HepG2 (cell line): Measurements from ENCODE around the gene SCYGR8. TPM values are rescaled to one million over a fixed set of nuclear protein-coding genes. Genes with fewer than 3 reads are reported as not detected.
A peak's percentile ranks its signal among the peaks of the same experiment; 100 is the strongest.

Source experiments
- AHDC1 ChIP-seq: sonication (generic); formaldehyde crosslinking; IDR thresholded peaks from 2 replicates; pipeline ENCODE4 v1.5.1; 2020; ENCODE audit warnings: mild to moderate bottlenecking, missing genetic modification reagents, borderline replicate concordance
- HDAC1 ChIP-seq: sonication (generic); formaldehyde crosslinking; IDR thresholded peaks from 2 replicates; pipeline ENCODE4 v1.5.1; 2020; ENCODE audit warnings: mild to moderate bottlenecking, missing genetic modification reagents
- HDAC2 ChIP-seq: sonication (generic); formaldehyde crosslinking; IDR thresholded peaks from 2 replicates; pipeline ENCODE4 v1.4.0; 2020; ENCODE audit warnings: missing genetic modification reagents
- MEF2D ChIP-seq: sonication (generic); formaldehyde crosslinking; IDR thresholded peaks from 2 replicates; pipeline ENCODE4 v1.5.1; 2020; ENCODE audit warnings: mild to moderate bottlenecking, missing genetic modification reagents
- RCOR2 ChIP-seq: IDR thresholded peaks from 2 replicates; pipeline ENCODE4 v1.6.1; 2016; ENCODE audit warnings: missing biosample characterization, missing genetic modification reagents
- REST ChIP-seq, 2 experiments: IDR thresholded peaks; 2 replicates each; pipeline ENCODE4 v1.6.1; 2011 to 2012; ENCODE audit warnings: low read length in 2 of 2, borderline replicate concordance in 1 of 2, low read depth in 1 of 2, mild to moderate bottlenecking in 1 of 2, moderate library complexity in 1 of 2
- WIZ ChIP-seq: sonication (generic); formaldehyde crosslinking; IDR thresholded peaks from 2 replicates; pipeline ENCODE4 v1.5.1; 2020; ENCODE audit warnings: mild to moderate bottlenecking, missing genetic modification reagents
- ZBTB4 ChIP-seq: sonication (generic); formaldehyde crosslinking; IDR thresholded peaks from 2 replicates; pipeline ENCODE4 v1.4.0; 2020; ENCODE audit warnings: missing genetic modification reagents, mild to moderate bottlenecking, borderline replicate concordance
- ZFAT ChIP-seq: sonication (generic); formaldehyde crosslinking; conservative IDR thresholded peaks from 2 replicates; pipeline ENCODE4 v1.8.1; 2023; ENCODE audit warnings: missing genetic modification reagents, inconsistent platforms
- ZGPAT ChIP-seq: IDR thresholded peaks from 2 replicates; pipeline ENCODE4 v1.6.1; 2016; ENCODE audit warnings: mild to moderate bottlenecking
- ZNF564 ChIP-seq: sonication (generic); formaldehyde crosslinking; IDR thresholded peaks from 2 replicates; pipeline ENCODE4 v1.8.1; 2023; ENCODE audit warnings: mild to moderate bottlenecking, missing genetic modification reagents
- ZSCAN5A ChIP-seq: sonication (generic); formaldehyde crosslinking; IDR thresholded peaks from 2 replicates; pipeline ENCODE4 v1.8.0; 2022; ENCODE audit warnings: mild to moderate bottlenecking, missing genetic modification reagents, borderline replicate concordance
- polyA plus RNA-seq, 8 experiments: library from polyadenylated mRNA; depleted of rRNA in 3 of 8; stranded (reverse) in 7 of 8; unstranded in 1 of 8; fragments of >200 nt; fragmentation: Illumina TruSeq in 4 of 8; extraction: Trizol in 4 of 8; gene quantifications; 2 replicates each; pipeline versions ENCODE4 v1.2.1 to v1.2.3, GENCODE V29; 2011 to 2016; ENCODE audit warnings: low read depth in 4 of 8, missing spikeins in 1 of 8, mixed read lengths in 1 of 8; ENCODE audit not compliant: insufficient read depth in 1 of 8
- total RNA-seq, 5 experiments: library from RNA; depleted of rRNA; stranded (reverse); fragments of >200 nt; fragmentation: Illumina TruSeq; extraction: Trizol; gene quantifications; 2 replicates each; pipeline ENCODE4 v1.2.3, GENCODE V29; 2016; ENCODE audit warnings: low read depth in 1 of 5

SCYGR8 gene
- total and polyA plus RNA-seq, 2 of the 13 experiments (the other 11 are each of a cell fraction or from before 2014, with no cell fraction given) = not detected

- TF ChIP-seq ZGPAT (CRISPR knock-in tag) (no peak), REST (IDR thresholded peaks at IDR 0.05; ENCODE audit: borderline replicate concordance in 1 of 2, low read depth in 1 of 2, low read length in 2 of 2) (no peak), HDAC1 (CRISPR knock-in tag) (peak; percentile 66), WIZ (CRISPR knock-in tag) (no peak), AHDC1 (CRISPR knock-in tag) (peak; percentile 62; the same call in 1 of the 2 replicates), ZNF564 (CRISPR knock-in tag) (no peak), ZSCAN5A (peak; percentile 44; the same call in 1 of the 2 replicates), RCOR2 (CRISPR knock-in tag) (peak; percentile 61; the same call in 1 of the 2 replicates), ZBTB4 (CRISPR knock-in tag) (peak; percentile 38; the same call in 1 of the 2 replicates), HDAC2 (peak; percentile 75), MEF2D (CRISPR knock-in tag) (no peak), ZFAT (CRISPR knock-in tag) (no peak)
Measured at GRCh38 chr2:227759411-227760118, 13.9 kb downstream of the SCYGR8 start (continued).
